T-cell (primary cell): ENCODE data around the gene ATAD3A. TPM values are rescaled to one million over a fixed set of nuclear protein-coding genes. Genes with fewer than 3 reads are reported as not detected.
"Not testable (repeated sequence)": the region's sequence is repeated elsewhere in the genome, so short reads cannot be mapped to it uniquely, and the experiment has no call there.

ENCODE experiments used
- ATAC-seq, 4 experiments: fragments of 200-7000 bp in 3 of 4; fragments of 150-1000 bp in 1 of 4; cut with Tn5 transposase; replicated peaks in 1 of 4; 1 replicate in 3 of 4; 2 replicates in 1 of 4; pipeline ENCODE4 v1.10.0; 2021; ENCODE audit warnings: moderate library complexity in 3 of 4, mild to moderate bottlenecking in 2 of 4, moderate number of reproducible peaks in 1 of 4
- CTCF ChIA-PET, 2 donors: fragments of 300-600 bp; sonication (Branson Sonifier 250); formaldehyde crosslinking; loops; one replicate each; lab custom pipeline; 2022; ENCODE audit warnings: antibody characterized with exemption in 2 of 2; lab: Charles Lee
- POLR2A ChIA-PET, 2 donors: fragments of 300-600 bp; sonication (Branson Sonifier 250); formaldehyde crosslinking; loops; one replicate each; lab custom pipeline; 2022; ENCODE audit warnings: antibody characterized with exemption in 2 of 2; lab: Charles Lee
- DNase-seq, 35 experiments: peaks; one replicate each; pipeline versions ENCODE4 v3.0.0 to v3.0.0-alpha.2; 2013 to 2023
- H3K27ac ChIP-seq: one replicate; pipeline ENCODE4 v1.5.1; 2013; ENCODE audit warnings: low read length
- H3K27me3 ChIP-seq, 2 experiments: replicated peaks in 1 of 2; 1 replicate in 1 of 2; 2 replicates in 1 of 2; pipeline versions ENCODE4 v1.6.1 to v1.7.0; 2013; ENCODE audit warnings: low read length in 1 of 2, mixed read lengths in 1 of 2; ENCODE audit not compliant: control insufficient read depth in 2 of 2, insufficient read depth in 2 of 2; ENCODE audit errors: extremely low read depth in 1 of 2
- H3K36me3 ChIP-seq, 2 donors: 1 replicate in 1 of 2; 2 replicates in 1 of 2; pipeline versions ENCODE4 v1.6.1 to v1.7.0; 2013; ENCODE audit warnings: low read length in 1 of 2; ENCODE audit not compliant: control insufficient read depth in 2 of 2, insufficient read depth in 1 of 2; ENCODE audit errors: extremely low read depth in 1 of 2
- H3K4me1 ChIP-seq, 2 experiments: 1 replicate in 1 of 2; 2 replicates in 1 of 2; pipeline versions ENCODE4 v1.6.1 to v1.7.0; 2013; ENCODE audit warnings: low read length in 2 of 2, mixed read lengths in 1 of 2; ENCODE audit not compliant: insufficient read depth in 2 of 2, control insufficient read depth in 1 of 2; ENCODE audit errors: extremely low read depth in 1 of 2
- H3K4me3 ChIP-seq, 2 donors: 1 replicate in 1 of 2; 2 replicates in 1 of 2; pipeline versions ENCODE4 v1.5.1 to v1.7.0; 2013; ENCODE audit warnings: mild to moderate bottlenecking in 2 of 2, low read length in 1 of 2, moderate library complexity in 1 of 2; ENCODE audit not compliant: control insufficient read depth in 1 of 2; ENCODE audit errors: extremely low read depth in 1 of 2
- H3K9me3 ChIP-seq: 2 replicates; pipeline ENCODE4 v1.7.0; 2013
- H3K27ac Mint-ChIP-seq, 2 donors: one replicate each; pipeline ENCODE4 v1.8.0; 2020 to 2021; ENCODE audit warnings: mild to moderate bottlenecking in 2 of 2, mixed read lengths in 2 of 2
- H3K27me3 Mint-ChIP-seq, 2 donors: one replicate each; pipeline ENCODE4 v1.8.0; 2021 to 2022; ENCODE audit warnings: mixed read lengths in 2 of 2
- H3K36me3 Mint-ChIP-seq: one replicate; pipeline ENCODE4 v1.8.0; 2021; ENCODE audit warnings: mixed read lengths
- H3K4me1 Mint-ChIP-seq, 3 donors: one replicate each; pipeline ENCODE4 v1.8.0; 2020 to 2022; ENCODE audit warnings: mixed read lengths in 3 of 3, mild to moderate bottlenecking in 1 of 3
- H3K4me3 Mint-ChIP-seq, 3 donors: one replicate each; pipeline ENCODE4 v1.8.0; 2020 to 2022; ENCODE audit warnings: mild to moderate bottlenecking in 3 of 3, mixed read lengths in 3 of 3, moderate library complexity in 3 of 3
- H3K9me3 Mint-ChIP-seq, 3 donors: one replicate each; pipeline ENCODE4 v1.8.0; 2020 to 2022; ENCODE audit warnings: mixed read lengths in 3 of 3
- WGBS: methylation state at CpG from one replicate; pipeline ENCODE4 v1.1.5; 2013; ENCODE audit warnings: missing lambda C conversion rate; ENCODE audit not compliant: insufficient coverage; 5-methylcytosine and 5-hydroxymethylcytosine counted together
- total RNA-seq, 35 experiments: library from RNA in 6 of 35; stranded (reverse) in 6 of 35; fragments of 120-200 nt in 1 of 35; gene quantifications; one replicate each; pipeline versions ENCODE4 v1.2.1 to v1.2.4 and lab custom pipeline; 2013 to 2026

The ATAD3A gene
- total RNA-seq, 5 donors from 2014 or later (not counting 1 experiment from before 2014, with no cell fraction given), result 24.6 to 42.5 (median 31.1) TPM

DNA sequence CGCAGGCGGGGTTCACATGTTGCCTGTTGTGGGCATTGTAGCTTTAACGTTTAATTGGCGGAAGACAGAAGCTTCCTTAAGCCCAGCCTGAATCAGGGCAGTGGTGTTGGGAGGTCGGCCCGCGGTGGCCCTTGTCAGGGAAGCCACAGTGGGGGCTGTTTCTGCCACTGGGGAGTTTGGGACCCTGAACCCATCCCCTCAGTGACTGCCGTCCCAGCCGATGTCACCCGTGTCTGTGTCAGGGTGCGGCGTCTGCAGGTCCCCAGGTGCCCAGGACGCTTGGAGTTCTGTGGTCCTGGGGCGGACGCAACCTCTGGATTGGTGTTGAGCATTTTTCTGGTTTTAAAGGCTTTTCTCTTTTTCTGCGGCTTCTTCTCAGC is 31.5 kb upstream of the ATAD3A start:
- H3K9me3 Mint-ChIP-seq, POLR2A ChIA-PET: not testable (repeated sequence)
- peaks cover 27 to 43% of the 10 kb centered on the region in 2 donors for H3K36me3 ChIP-seq

DNA sequence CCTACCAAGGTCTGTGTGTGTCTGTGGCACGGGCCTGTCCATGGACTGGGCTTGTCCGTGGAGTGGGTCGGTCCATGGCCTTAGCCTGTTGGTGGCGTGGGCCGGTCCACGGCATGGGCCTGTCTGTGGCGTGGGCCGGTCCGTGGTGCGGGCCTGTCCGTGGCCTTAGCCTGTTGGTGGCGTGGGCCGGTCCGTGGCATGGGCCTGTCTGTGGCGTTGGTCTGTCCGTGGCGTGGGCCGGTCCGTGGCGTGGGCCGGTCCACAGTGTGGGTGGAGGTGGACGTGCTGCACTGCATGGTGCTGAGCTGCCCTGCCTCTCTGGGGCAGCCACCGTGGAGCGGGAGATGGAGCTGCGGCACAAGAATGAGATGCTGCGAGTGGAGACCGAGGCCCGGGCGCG is 30.2 kb upstream of the ATAD3A start:
- POLR2A ChIA-PET, H3K4me3 ChIP-seq, H3K4me1 Mint-ChIP-seq, CTCF ChIA-PET, H3K27me3 ChIP-seq, H3K4me3 Mint-ChIP-seq, H3K27ac ChIP-seq, H3K9me3 ChIP-seq, DNase-seq, H3K4me1 ChIP-seq, H3K27ac Mint-ChIP-seq, H3K9me3 Mint-ChIP-seq, H3K27me3 Mint-ChIP-seq: not testable (repeated sequence)
- 100% methylated on average over 8 of the region's 30 CpGs for WGBS
- peak in 1 of 4 experiments; percentile 11 for ATAC-seq
- peaks cover 27 to 42% of the 10 kb centered on the region in 2 donors for H3K36me3 ChIP-seq
- H3K36me3 Mint-ChIP-seq, result peaks cover 13% of the 10 kb centered on the region

More for the DNA sequence above, 31.5 kb upstream of the ATAD3A start:
- H3K9me3 ChIP-seq, H3K27ac Mint-ChIP-seq, H3K4me1 ChIP-seq, H3K27me3 ChIP-seq, H3K4me3 ChIP-seq, DNase-seq, ATAC-seq, H3K27ac ChIP-seq, H3K4me1 Mint-ChIP-seq, CTCF ChIA-PET, H3K27me3 Mint-ChIP-seq, H3K4me3 Mint-ChIP-seq: not testable (repeated sequence)
- H3K36me3 Mint-ChIP-seq, result peaks cover 13% of the 10 kb centered on the region
- 96% methylated on average over 13 of the region's 16 CpGs for WGBS

DNA sequence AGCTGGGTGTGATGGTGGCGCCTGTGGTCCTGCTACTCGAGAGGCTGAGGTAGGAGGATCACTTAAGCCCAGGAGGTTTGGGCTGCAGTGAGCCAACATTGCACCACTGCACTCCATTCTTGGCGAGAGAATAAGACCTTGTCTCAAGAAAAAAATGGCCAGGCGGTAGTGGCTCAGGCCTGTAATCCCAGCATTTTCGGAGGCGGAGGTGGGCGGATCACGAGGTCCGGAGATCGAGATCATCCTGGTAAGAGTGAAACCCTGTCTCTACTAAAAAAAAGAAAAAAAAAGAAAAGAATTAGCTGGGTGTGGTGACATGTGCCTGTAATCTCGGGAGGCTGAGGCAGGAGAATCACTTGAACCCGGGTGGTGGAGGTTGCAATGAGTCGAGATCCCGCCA is 29.1 kb upstream of the ATAD3A start:
- Histone ChIP-seq H3K9me3 (no peaks in the 10 kb centered on the region), H3K27ac (no peak overlapping the region), H3K36me3 (peaks cover 25 to 36% of the 10 kb centered on the region in 2 donors), H3K27me3 (no peaks in the 10 kb centered on the region), H3K4me1 (no peaks in the 10 kb centered on the region), H3K4me3 (no peak overlapping the region)
- Mint-ChIP-seq H3K4me3 (no peak overlapping the region), H3K27me3 (no peaks in the 10 kb centered on the region), H3K4me1 (peaks cover 0 to 3% (median 0%) of the 10 kb centered on the region in 3 donors), H3K36me3 (peaks cover 13% of the 10 kb centered on the region), H3K9me3 (no peaks in the 10 kb centered on the region), H3K27ac (no peak overlapping the region)
- ATAC-seq (no peak), DNase-seq (no peak)
- 100% methylated on average over 3 of the region's 14 CpGs for WGBS
- ChIA-PET POLR2A (no interaction called here), CTCF (no interaction called here)

DNA sequence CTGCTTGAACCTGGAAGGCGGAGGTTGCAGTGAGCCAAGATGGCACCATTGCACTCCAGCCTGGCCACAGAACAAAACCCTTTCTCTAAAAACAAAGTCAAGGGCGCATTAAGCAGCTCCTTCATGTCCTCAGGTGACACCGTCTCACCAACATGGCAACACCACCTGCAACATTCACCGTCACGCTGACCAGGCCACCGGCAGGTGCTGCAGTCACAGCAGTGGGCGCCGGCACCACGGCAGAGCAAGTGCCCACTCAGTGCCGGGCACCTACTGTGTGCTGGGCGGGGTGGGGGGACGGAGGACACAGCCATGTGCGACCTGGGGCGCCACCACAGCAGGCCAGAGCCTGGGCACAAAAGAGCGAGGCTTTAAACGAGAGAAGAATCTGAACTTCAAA is 28.2 kb upstream of the ATAD3A start:
- ChIA-PET POLR2A (no interaction called here), CTCF (no interaction called here)
- Histone ChIP-seq H3K4me3 (no peak overlapping the region), H3K27ac (no peak overlapping the region), H3K4me1 (no peaks in the 10 kb centered on the region), H3K36me3 (peaks cover 19 to 39% of the 10 kb centered on the region in 2 donors), H3K9me3 (no peaks in the 10 kb centered on the region), H3K27me3 (no peaks in the 10 kb centered on the region)
- Mint-ChIP-seq H3K27ac (no peak overlapping the region), H3K4me1 (peaks cover 0 to 3% (median 0%) of the 10 kb centered on the region in 3 donors), H3K36me3 (peaks cover 13% of the 10 kb centered on the region), H3K27me3 (no peaks in the 10 kb centered on the region), H3K9me3 (no peaks in the 10 kb centered on the region), H3K4me3 (no peak overlapping the region)
- 97% methylated on average over 12 of the region's 16 CpGs for WGBS
- ATAC-seq, result no peak
- no peak for DNase-seq

DNA sequence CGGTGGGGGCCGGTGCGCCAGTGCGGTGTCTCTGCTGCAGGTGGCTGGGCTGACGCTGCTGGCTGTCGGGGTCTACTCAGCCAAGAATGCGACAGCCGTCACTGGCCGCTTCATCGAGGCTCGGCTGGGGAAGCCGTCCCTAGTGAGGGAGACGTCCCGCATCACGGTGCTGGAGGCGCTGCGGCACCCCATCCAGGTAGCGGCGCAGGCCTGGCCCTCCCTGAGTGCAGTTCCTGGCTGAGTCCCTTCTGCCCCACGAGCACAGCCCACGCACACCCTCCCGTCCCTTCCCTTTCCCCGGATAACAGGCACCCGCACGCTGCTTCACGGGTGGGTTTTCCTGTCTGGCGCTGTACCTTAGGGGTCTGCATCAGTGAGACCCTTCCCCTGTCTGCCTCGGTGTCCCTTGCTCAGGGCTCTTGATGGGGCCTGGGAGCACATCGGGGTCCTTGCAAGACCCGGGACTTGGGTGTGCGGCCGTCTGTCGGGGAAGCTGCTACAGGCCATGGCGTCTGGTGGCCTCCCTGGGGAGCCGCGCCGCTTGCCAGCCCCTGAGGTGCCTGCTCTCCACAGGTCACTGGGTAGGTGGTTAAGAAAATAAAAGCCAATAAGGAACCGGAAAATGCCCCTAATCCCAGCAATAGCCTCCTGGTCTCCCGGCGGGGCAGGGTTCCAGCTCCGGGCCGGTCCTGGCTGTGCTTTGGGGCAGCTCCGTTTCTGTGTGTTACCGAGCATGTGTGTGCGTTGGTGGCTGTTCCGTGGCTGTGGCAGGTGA is 26.8 kb upstream of the ATAD3A start:
- H3K4me3 ChIP-seq, POLR2A ChIA-PET, H3K4me1 ChIP-seq, H3K36me3 Mint-ChIP-seq, DNase-seq, H3K9me3 ChIP-seq, H3K4me1 Mint-ChIP-seq, H3K27me3 ChIP-seq, CTCF ChIA-PET, H3K27ac ChIP-seq, H3K27ac Mint-ChIP-seq, H3K9me3 Mint-ChIP-seq, H3K4me3 Mint-ChIP-seq, ATAC-seq, H3K27me3 Mint-ChIP-seq: not testable (repeated sequence)
- H3K36me3 ChIP-seq, result peaks cover 14 to 43% of the 10 kb centered on the region in 2 donors
- WGBS, result 95% methylated on average over 14 of the region's 46 CpGs

DNA sequence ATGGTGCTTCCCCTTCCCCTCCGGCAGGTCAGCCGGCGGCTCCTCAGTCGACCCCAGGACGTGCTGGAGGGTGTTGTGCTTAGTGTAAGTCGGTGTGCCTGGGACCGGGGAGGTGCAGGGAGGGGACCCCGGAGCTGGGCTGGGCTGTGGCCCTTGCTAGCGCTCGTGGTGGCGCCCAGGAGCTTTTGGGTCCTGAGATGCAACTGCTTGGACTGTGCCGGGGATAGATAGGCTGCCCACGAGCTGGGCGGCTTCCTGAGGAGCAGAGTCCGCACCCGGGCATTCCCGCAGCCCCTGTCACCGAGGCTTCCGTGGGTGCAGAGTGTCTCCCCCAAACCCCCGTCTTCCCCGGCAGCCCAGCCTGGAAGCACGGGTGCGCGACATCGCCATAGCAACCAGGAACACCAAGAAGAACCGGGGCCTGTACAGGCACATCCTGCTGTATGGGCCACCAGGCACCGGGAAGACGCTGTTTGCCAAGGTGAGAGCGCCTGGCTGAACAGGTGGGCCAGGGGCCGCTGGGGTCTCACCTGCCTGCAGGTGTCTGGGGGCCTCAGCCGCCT is 26.1 kb upstream of the ATAD3A start:
- H3K36me3 Mint-ChIP-seq, result not testable (repeated sequence)

More for the DNA sequence above, 26.1 kb upstream of the ATAD3A start:
- DNase-seq, H3K4me1 ChIP-seq, ATAC-seq, H3K9me3 Mint-ChIP-seq, H3K27ac Mint-ChIP-seq, H3K4me3 Mint-ChIP-seq, H3K4me3 ChIP-seq, H3K27me3 ChIP-seq, H3K9me3 ChIP-seq, POLR2A ChIA-PET, H3K27ac ChIP-seq, H3K4me1 Mint-ChIP-seq, CTCF ChIA-PET, H3K27me3 Mint-ChIP-seq: not testable (repeated sequence)
- peaks cover 14 to 46% of the 10 kb centered on the region in 2 donors for H3K36me3 ChIP-seq
- 97% methylated on average over 20 of the region's 31 CpGs for WGBS
